ENCODE measurements around the gene NDUFS6. TPM values are rescaled to one million over a fixed set of nuclear protein-coding genes. Genes with fewer than 3 reads are reported as not detected.
A peak's percentile ranks its signal among the peaks of the same experiment; 100 is the strongest.

Gene NDUFS6
- total RNA-seq, 2 experiments from 2014 or later: 18.8 to 37.1 TPM

GRCh38 chr5:1823381-1824034, 22.3 kb downstream of the NDUFS6 start:
- POLR2A ChIA-PET: no interaction called here
- DNase-seq (no peak), ATAC-seq (no peak)
- intact Hi-C loops (cut with DNase I, micrococcal nuclease): no loop called here
- peaks cover 17% of the 10 kb centered on the region for H3K36me3 Mint-ChIP-seq (ENCODE audit: low read depth)
- H3K27ac Mint-ChIP-seq: no peak overlapping the region
- H3K4me3 Mint-ChIP-seq: no peak overlapping the region
- CTCF ChIA-PET: no interaction called here
- no peaks in the 10 kb centered on the region for H3K9me3 Mint-ChIP-seq (ENCODE audit: low read depth)
- H3K4me1 Mint-ChIP-seq: no peaks in the 10 kb centered on the region
- H3K27me3 Mint-ChIP-seq: no peaks in the 10 kb centered on the region

- Mint-ChIP-seq H3K4me1 (no peaks in the 10 kb centered on the region), H3K27me3 (no peaks in the 10 kb centered on the region)
- POLR2A ChIA-PET: no interaction called here
These were observed 23.1 kb downstream of the NDUFS6 start for GRCh38 chr5:1824109-1824821.

GRCh38 chr5:1824903-1825841, 24.0 kb downstream of the NDUFS6 start:
- no peaks in the 10 kb centered on the region for H3K4me1 Mint-ChIP-seq
- peaks cover 18% of the 10 kb centered on the region for H3K36me3 Mint-ChIP-seq (ENCODE audit: low read depth)
- CTCF ChIA-PET: no interaction called here
- POLR2A ChIA-PET: no interaction called here
- H3K27ac Mint-ChIP-seq: no peak overlapping the region
- H3K9me3 Mint-ChIP-seq (ENCODE audit: low read depth): no peaks in the 10 kb centered on the region
- intact Hi-C loops (cut with DNase I, micrococcal nuclease): no loop called here
- no peak for DNase-seq
- no peak for ATAC-seq
- no peak overlapping the region for H3K4me3 Mint-ChIP-seq
- H3K27me3 Mint-ChIP-seq: no peaks in the 10 kb centered on the region

More at GRCh38 chr5:1824109-1824821, 23.1 kb downstream of the NDUFS6 start:
- peaks cover 16% of the 10 kb centered on the region for H3K36me3 Mint-ChIP-seq (ENCODE audit: low read depth)
- no peaks in the 10 kb centered on the region for H3K9me3 Mint-ChIP-seq (ENCODE audit: low read depth)
- intact Hi-C loops (cut with DNase I, micrococcal nuclease): no loop called here
- no peak overlapping the region for H3K27ac Mint-ChIP-seq
- CTCF ChIA-PET: no interaction called here
- no peak for ATAC-seq
- no peak overlapping the region for H3K4me3 Mint-ChIP-seq
- no peak for DNase-seq

GRCh38 chr5:1826235-1826980, 25.2 kb downstream of the NDUFS6 start:
- H3K27ac Mint-ChIP-seq: no peak overlapping the region
- CTCF ChIA-PET: no interaction called here
- no peak overlapping the region for H3K4me3 Mint-ChIP-seq
- POLR2A ChIA-PET: no interaction called here
- intact Hi-C loops (cut with DNase I, micrococcal nuclease): no loop called here
- DNase-seq (no peak), ATAC-seq (no peak)
- H3K4me1 Mint-ChIP-seq: no peaks in the 10 kb centered on the region
- peaks cover 14% of the 10 kb centered on the region for H3K36me3 Mint-ChIP-seq (ENCODE audit: low read depth)
- H3K27me3 Mint-ChIP-seq: no peaks in the 10 kb centered on the region
- H3K9me3 Mint-ChIP-seq (ENCODE audit: low read depth): no peaks in the 10 kb centered on the region

GRCh38 chr5:1827025-1827885, 26.0 kb downstream of the NDUFS6 start:
- intact Hi-C loops (cut with DNase I, micrococcal nuclease): no loop called here
- H3K27ac Mint-ChIP-seq: no peak overlapping the region
- no peaks in the 10 kb centered on the region for H3K9me3 Mint-ChIP-seq (ENCODE audit: low read depth)
- POLR2A ChIA-PET: no interaction called here
- no peak overlapping the region for H3K4me3 Mint-ChIP-seq
- DNase-seq (no peak), ATAC-seq (no peak)
- H3K4me1 Mint-ChIP-seq: no peaks in the 10 kb centered on the region
- peaks cover 11% of the 10 kb centered on the region for H3K36me3 Mint-ChIP-seq (ENCODE audit: low read depth)
- no peaks in the 10 kb centered on the region for H3K27me3 Mint-ChIP-seq
- CTCF ChIA-PET: no interaction called here

- H3K4me3 Mint-ChIP-seq: no peak overlapping the region
- ChIA-PET CTCF (no interaction called here), POLR2A (no interaction called here)
- H3K4me1 Mint-ChIP-seq: no peaks in the 10 kb centered on the region
- H3K9me3 Mint-ChIP-seq (ENCODE audit: low read depth): no peaks in the 10 kb centered on the region
- intact Hi-C loops (cut with DNase I, micrococcal nuclease): no loop called here
- H3K27me3 Mint-ChIP-seq: no peaks in the 10 kb centered on the region
- H3K36me3 Mint-ChIP-seq (ENCODE audit: low read depth): peaks cover 11% of the 10 kb centered on the region
- H3K27ac Mint-ChIP-seq: no peak overlapping the region
- ATAC-seq (peak; percentile 89), DNase-seq (peak; percentile 52)
These were observed 26.7 kb downstream of the NDUFS6 start for GRCh38 chr5:1827886-1828397.

- ATAC-seq: no peak
These were observed 29.5 kb downstream of the NDUFS6 start for GRCh38 chr5:1830571-1831228.

GRCh38 chr5:1831257-1831656, 30.1 kb downstream of the NDUFS6 start:
- POLR2A ChIA-PET: no interaction called here
- Mint-ChIP-seq H3K27me3 (no peaks in the 10 kb centered on the region), H3K36me3 (ENCODE audit: low read depth) (peaks cover 5% of the 10 kb centered on the region), H3K9me3 (ENCODE audit: low read depth) (no peaks in the 10 kb centered on the region), H3K27ac (no peak overlapping the region), H3K4me1 (no peaks in the 10 kb centered on the region), H3K4me3 (no peak overlapping the region)
- CTCF ChIA-PET: no interaction called here
- DNase-seq (no peak), ATAC-seq (no peak)
- intact Hi-C loops (cut with DNase I, micrococcal nuclease): no loop called here

More at GRCh38 chr5:1830571-1831228, 29.5 kb downstream of the NDUFS6 start:
- Mint-ChIP-seq H3K27me3 (no peaks in the 10 kb centered on the region), H3K9me3 (ENCODE audit: low read depth) (no peaks in the 10 kb centered on the region), H3K27ac (no peak overlapping the region), H3K36me3 (ENCODE audit: low read depth) (peaks cover 7% of the 10 kb centered on the region), H3K4me3 (no peak overlapping the region), H3K4me1 (no peaks in the 10 kb centered on the region)
- no peak for DNase-seq
- intact Hi-C loops (cut with DNase I, micrococcal nuclease): no loop called here
- ChIA-PET POLR2A (no interaction called here), CTCF (no interaction called here)

- CTCF ChIA-PET: no interaction called here
- Mint-ChIP-seq H3K4me3 (no peak overlapping the region), H3K36me3 (ENCODE audit: low read depth) (peaks cover 5% of the 10 kb centered on the region), H3K27me3 (no peaks in the 10 kb centered on the region), H3K4me1 (no peaks in the 10 kb centered on the region), H3K27ac (no peak overlapping the region), H3K9me3 (ENCODE audit: low read depth) (no peaks in the 10 kb centered on the region)
- DNase-seq (no peak), ATAC-seq (no peak)
- intact Hi-C loops (cut with DNase I, micrococcal nuclease): no loop called here
- POLR2A ChIA-PET: interaction anchor here (0.6 kb wide), 1 partner anchor 102 kb away, joined by 3 read pairs; no protein-coding TSS in a partner anchor
These were observed 30.6 kb downstream of the NDUFS6 start for GRCh38 chr5:1831677-1832313.
